ENCODE data around the gene APOA5.
"Not testable (repeated sequence)": the region's sequence is repeated elsewhere in the genome, so short reads cannot be mapped to it uniquely, and the experiment has no call there.

APOA5 gene

DNA sequence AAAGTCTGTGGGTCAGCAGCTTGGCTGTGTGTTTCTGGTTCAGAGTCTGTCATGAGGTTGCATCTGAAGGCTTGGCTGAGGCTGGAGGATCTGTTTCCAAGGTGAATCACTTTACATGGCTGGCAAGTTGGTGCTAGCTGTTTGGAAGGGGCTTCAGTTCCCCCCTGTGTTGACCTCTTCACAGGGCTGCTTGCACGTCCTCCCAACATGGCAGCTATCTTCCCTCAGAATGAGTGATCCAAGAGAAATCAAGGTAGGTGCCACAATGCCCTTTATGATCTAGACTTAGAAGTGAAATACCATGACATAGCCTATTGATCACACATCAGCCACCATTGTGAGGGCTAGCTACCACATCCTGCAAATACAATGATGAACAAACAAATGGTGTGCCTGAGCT lies 21.5 kb upstream of the APOA5 start:
- Histone ChIP-seq H3K4me1 (ENCODE audit: control insufficient read depth in 2 of 2, insufficient read depth in 2 of 2, low read length in 2 of 2) (peaks cover 0 to 5% of the 10 kb centered on the region in 2 donors), H3K4me3 (ENCODE audit: low read length in 2 of 2) (no peak overlapping the region), H3K36me3 (ENCODE audit: control insufficient read depth in 2 of 2, insufficient read depth in 2 of 2, low read length in 2 of 2) (no peaks in the 10 kb centered on the region), H3K9ac (ENCODE audit: low read depth in 1 of 2, low read length in 2 of 2) (no peak overlapping the region), H3K27me3 (ENCODE audit: control insufficient read depth in 2 of 2, insufficient read depth in 2 of 2, low read length in 2 of 2) (no peaks in the 10 kb centered on the region), H3K9me3 (ENCODE audit: control insufficient read depth in 2 of 2, low read length in 2 of 2) (no peaks in the 10 kb centered on the region), H3K27ac (ENCODE audit: low read depth in 2 of 2, low read length in 2 of 2) (no peak overlapping the region)

DNA sequence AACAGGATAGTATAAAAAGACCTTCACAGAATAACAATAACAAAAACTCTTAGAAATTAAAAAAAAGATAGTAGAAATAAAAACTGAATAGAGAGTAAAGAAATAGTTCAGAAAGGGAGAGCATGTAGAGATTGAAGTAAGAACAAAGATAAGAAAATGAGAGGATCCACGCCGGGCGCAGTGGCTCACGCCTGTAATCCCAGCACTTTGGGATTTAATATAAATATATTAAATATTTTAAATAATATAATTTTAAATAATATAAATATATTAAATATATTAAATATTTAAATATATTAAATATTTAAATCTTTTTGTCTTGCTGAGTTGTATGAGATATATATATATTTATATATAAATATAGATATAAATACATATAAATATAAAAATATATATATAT lies 20.4 kb upstream of the APOA5 start:
- H3K27me3 ChIP-seq (ENCODE audit: control insufficient read depth in 2 of 2, insufficient read depth in 2 of 2, low read length in 2 of 2): no peaks in the 10 kb centered on the region
- H3K9ac ChIP-seq (ENCODE audit: low read depth in 1 of 2, low read length in 2 of 2): no peak overlapping the region
- no peak overlapping the region for H3K4me3 ChIP-seq (ENCODE audit: low read length in 2 of 2)
- no peaks in the 10 kb centered on the region for H3K36me3 ChIP-seq (ENCODE audit: control insufficient read depth in 2 of 2, insufficient read depth in 2 of 2, low read length in 2 of 2)
- no peak overlapping the region for H3K27ac ChIP-seq (ENCODE audit: low read depth in 2 of 2, low read length in 2 of 2)
- no peaks in the 10 kb centered on the region for H3K9me3 ChIP-seq (ENCODE audit: control insufficient read depth in 2 of 2, low read length in 2 of 2)
- peaks cover 0 to 5% of the 10 kb centered on the region in 2 donors for H3K4me1 ChIP-seq (ENCODE audit: control insufficient read depth in 2 of 2, insufficient read depth in 2 of 2, low read length in 2 of 2)

DNA sequence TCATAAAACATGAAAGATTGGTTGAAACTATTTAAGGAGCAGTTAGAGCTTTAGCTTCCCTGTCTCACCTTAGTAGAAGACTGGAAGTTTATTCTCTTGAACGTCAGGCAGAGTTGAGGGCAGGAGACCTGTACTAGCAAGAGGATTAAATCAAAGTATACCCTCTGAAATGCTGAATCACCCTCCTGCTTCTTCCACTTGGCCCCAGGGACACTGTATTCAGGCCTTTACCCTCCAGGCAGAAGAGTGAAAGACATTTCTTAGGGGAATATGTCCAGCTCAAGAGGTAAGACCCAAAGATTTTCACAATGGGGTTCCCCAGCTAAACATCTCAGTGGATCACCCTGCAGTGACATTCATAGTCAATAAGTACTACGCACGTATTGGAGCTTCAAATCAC lies 19.5 kb upstream of the APOA5 start:
- Histone ChIP-seq H3K27me3 (ENCODE audit: control insufficient read depth in 2 of 2, insufficient read depth in 2 of 2, low read length in 2 of 2) (no peaks in the 10 kb centered on the region), H3K4me1 (ENCODE audit: control insufficient read depth in 2 of 2, insufficient read depth in 2 of 2, low read length in 2 of 2) (peaks cover 0 to 5% of the 10 kb centered on the region in 2 donors), H3K9me3 (ENCODE audit: control insufficient read depth in 2 of 2, low read length in 2 of 2) (no peaks in the 10 kb centered on the region), H3K27ac (ENCODE audit: low read depth in 2 of 2, low read length in 2 of 2) (no peak overlapping the region), H3K36me3 (ENCODE audit: control insufficient read depth in 2 of 2, insufficient read depth in 2 of 2, low read length in 2 of 2) (no peaks in the 10 kb centered on the region), H3K9ac (ENCODE audit: low read depth in 1 of 2, low read length in 2 of 2) (no peak overlapping the region), H3K4me3 (ENCODE audit: low read length in 2 of 2) (no peak overlapping the region)

DNA sequence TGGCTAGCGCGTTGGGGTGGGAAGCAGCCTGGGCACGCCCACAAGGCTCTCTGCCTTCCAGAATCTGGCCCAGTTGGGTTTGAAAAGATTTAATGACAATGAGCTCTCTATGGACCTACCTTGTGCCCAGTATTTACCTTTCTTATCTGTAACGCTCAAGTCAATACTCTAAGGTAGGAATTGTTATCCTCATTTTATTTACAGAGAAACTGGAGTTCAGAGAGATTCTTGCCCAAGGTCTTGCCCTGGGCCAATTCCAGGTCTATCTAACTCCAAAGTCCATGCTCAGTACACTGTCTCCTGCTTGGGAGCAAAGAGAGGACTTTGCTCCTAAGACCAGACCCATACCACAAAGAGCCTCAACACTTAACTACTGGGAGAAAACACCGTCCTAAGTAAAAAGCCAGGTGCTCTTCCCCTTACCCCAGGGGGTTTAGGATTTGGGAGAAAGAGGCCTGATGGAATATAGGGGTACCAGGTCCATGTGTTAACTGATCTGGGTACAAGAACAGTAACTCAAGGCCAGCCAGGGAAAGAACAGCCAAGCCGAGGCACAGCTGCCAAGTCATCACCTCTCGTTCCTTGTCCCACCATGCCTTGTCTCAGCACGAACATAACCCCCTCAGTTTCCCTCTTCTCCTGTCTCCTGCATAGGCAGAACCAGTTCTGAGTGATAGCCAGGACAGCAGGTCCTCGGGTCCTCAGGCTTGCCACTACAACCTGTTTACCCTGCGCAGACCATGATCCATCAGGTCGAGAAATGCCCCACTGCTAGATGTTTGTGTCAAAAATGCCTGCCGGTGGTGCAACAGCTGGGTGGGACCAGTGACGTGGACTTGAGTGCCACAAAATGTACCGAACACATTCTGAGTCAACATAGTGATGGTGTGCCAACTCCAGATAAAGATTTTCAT lies 16.8 kb upstream of the APOA5 start:
- Histone ChIP-seq H3K36me3 (ENCODE audit: control insufficient read depth in 2 of 2, insufficient read depth in 2 of 2, low read length in 2 of 2) (no peaks in the 10 kb centered on the region), H3K9me3 (ENCODE audit: control insufficient read depth in 2 of 2, low read length in 2 of 2) (no peaks in the 10 kb centered on the region), H3K27me3 (ENCODE audit: control insufficient read depth in 2 of 2, insufficient read depth in 2 of 2, low read length in 2 of 2) (no peaks in the 10 kb centered on the region), H3K27ac (ENCODE audit: low read depth in 2 of 2, low read length in 2 of 2) (no peak overlapping the region), H3K4me3 (ENCODE audit: low read length in 2 of 2) (no peak overlapping the region), H3K9ac (ENCODE audit: low read depth in 1 of 2, low read length in 2 of 2) (no peak overlapping the region), H3K4me1 (ENCODE audit: control insufficient read depth in 2 of 2, insufficient read depth in 2 of 2, low read length in 2 of 2) (peaks cover 0 to 5% of the 10 kb centered on the region in 2 donors)

DNA sequence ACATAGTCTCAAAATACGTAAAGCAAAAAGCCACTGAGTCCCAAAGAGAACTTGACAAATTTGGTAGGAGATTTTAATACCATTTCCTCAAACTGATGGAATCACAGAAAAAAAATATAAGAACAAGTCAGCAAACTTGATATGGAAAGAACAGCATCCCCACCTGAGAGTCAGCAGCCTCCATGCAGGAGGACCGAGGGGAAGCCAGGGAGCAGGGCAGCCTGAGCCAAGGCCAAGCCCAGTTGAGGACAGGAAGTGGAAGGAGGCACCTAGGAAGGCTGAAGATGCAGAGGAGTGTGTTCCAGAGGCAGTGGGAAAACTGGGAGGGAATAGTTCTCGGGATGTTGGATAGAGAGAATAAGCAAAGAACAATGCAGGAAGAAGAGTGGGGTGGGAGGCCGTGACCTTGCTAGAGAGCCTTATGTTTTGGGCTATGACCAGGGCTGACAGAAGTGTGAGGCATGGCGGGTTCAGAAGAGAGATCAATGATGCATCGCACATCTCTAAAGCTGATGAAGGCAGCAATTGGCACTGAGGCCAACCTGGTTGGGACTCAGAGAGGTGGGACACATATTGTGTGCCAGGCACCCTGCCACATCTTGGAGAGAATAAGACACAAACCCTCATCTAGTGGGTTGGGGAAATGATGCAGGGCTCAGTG lies 16.1 kb upstream of the APOA5 start:
- H3K36me3 ChIP-seq (ENCODE audit: control insufficient read depth in 2 of 2, insufficient read depth in 2 of 2, low read length in 2 of 2): no peaks in the 10 kb centered on the region
- no peak overlapping the region for H3K9ac ChIP-seq (ENCODE audit: low read depth in 1 of 2, low read length in 2 of 2)
- H3K4me3 ChIP-seq (ENCODE audit: low read length in 2 of 2): no peak overlapping the region
- H3K9me3 ChIP-seq (ENCODE audit: control insufficient read depth in 2 of 2, low read length in 2 of 2): no peaks in the 10 kb centered on the region
- no peak overlapping the region for H3K27ac ChIP-seq (ENCODE audit: low read depth in 2 of 2, low read length in 2 of 2)
- H3K4me1 ChIP-seq (ENCODE audit: control insufficient read depth in 2 of 2, insufficient read depth in 2 of 2, low read length in 2 of 2): peaks cover 0 to 5% of the 10 kb centered on the region in 2 donors
- no peaks in the 10 kb centered on the region for H3K27me3 ChIP-seq (ENCODE audit: control insufficient read depth in 2 of 2, insufficient read depth in 2 of 2, low read length in 2 of 2)

DNA sequence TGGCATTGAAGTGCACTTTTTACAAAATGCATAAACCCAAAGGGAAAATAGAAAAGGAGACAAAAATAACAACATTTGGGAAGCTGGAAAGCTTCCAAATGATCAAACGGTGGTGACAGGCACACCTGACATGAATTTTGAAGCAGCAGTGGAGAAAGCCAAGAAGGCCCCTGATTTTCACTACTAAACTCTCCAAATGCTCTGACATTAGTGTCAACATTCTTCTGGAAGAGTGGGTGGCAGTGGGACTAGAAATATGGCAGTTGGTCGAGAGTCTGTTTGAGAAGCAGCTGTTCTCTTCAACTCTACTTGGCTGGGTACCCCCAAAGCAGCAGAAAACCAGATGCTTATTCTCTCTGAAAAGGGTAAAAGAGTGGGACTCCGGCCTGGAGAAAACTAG lies 12.3 kb upstream of the APOA5 start:
- Histone ChIP-seq H3K27ac (ENCODE audit: low read depth in 2 of 2, low read length in 2 of 2) (no peak overlapping the region), H3K4me3 (ENCODE audit: low read length in 2 of 2) (no peak overlapping the region), H3K9ac (ENCODE audit: low read depth in 1 of 2, low read length in 2 of 2) (no peak overlapping the region), H3K36me3 (ENCODE audit: control insufficient read depth in 2 of 2, insufficient read depth in 2 of 2, low read length in 2 of 2) (no peaks in the 10 kb centered on the region), H3K27me3 (ENCODE audit: control insufficient read depth in 2 of 2, insufficient read depth in 2 of 2, low read length in 2 of 2) (no peaks in the 10 kb centered on the region), H3K9me3 (ENCODE audit: control insufficient read depth in 2 of 2, low read length in 2 of 2) (no peaks in the 10 kb centered on the region), H3K4me1 (ENCODE audit: control insufficient read depth in 2 of 2, insufficient read depth in 2 of 2, low read length in 2 of 2) (peaks cover 0 to 5% of the 10 kb centered on the region in 2 donors)

DNA sequence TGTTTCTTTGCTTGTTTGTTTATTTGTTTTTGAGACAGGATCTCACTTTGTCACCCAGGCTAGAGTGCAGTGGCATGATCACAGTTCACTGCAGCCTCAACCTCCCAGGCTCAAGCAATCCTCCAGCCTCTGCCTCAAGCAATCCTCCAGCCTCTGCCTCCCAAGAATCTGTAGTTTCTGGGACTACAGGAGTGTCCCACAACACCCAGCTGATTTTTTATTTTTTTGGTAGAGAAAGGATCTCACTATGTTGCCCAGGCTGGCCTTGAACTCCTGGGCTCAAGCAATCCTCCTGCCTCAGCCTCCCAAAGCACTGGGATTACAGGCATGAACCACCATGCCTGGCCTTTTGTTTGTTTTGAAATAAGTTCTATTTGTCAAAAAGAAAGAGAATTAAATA lies 10.0 kb upstream of the APOA5 start:
- H3K4me3 ChIP-seq (ENCODE audit: low read length in 2 of 2); H3K4me1 ChIP-seq (ENCODE audit: control insufficient read depth in 2 of 2, insufficient read depth in 2 of 2, low read length in 2 of 2); H3K27ac ChIP-seq (ENCODE audit: low read depth in 2 of 2, low read length in 2 of 2); H3K9ac ChIP-seq (ENCODE audit: low read depth in 1 of 2, low read length in 2 of 2); H3K27me3 ChIP-seq (ENCODE audit: control insufficient read depth in 2 of 2, insufficient read depth in 2 of 2, low read length in 2 of 2); H3K9me3 ChIP-seq (ENCODE audit: control insufficient read depth in 2 of 2, low read length in 2 of 2); H3K36me3 ChIP-seq (ENCODE audit: control insufficient read depth in 2 of 2, insufficient read depth in 2 of 2, low read length in 2 of 2): not testable (repeated sequence)

DNA sequence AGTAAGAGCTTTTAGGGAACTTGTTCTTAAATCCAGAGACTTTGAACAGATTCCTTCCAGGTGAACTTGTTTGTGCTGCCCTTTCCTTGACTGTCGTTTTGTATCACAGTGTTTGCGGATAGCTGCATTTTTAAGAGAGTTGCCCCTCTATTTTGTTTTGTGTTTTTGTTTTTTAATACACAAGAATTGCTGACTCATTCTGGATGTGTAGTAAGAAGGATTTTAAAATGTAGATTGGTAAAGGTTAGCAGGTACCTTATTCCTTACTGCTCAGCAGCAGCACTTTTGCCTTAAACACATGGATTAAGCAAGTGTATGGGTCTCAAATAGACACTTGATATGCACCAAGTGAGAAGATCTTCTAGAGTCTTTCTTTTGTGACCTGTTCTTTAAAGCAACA lies 8.9 kb upstream of the APOA5 start:
- Histone ChIP-seq H3K27me3 (ENCODE audit: control insufficient read depth in 2 of 2, insufficient read depth in 2 of 2, low read length in 2 of 2) (no peaks in the 10 kb centered on the region), H3K27ac (ENCODE audit: low read depth in 2 of 2, low read length in 2 of 2) (no peak overlapping the region), H3K36me3 (ENCODE audit: control insufficient read depth in 2 of 2, insufficient read depth in 2 of 2, low read length in 2 of 2) (no peaks in the 10 kb centered on the region), H3K9me3 (ENCODE audit: control insufficient read depth in 2 of 2, low read length in 2 of 2) (no peaks in the 10 kb centered on the region), H3K9ac (ENCODE audit: low read depth in 1 of 2, low read length in 2 of 2) (no peak overlapping the region), H3K4me1 (ENCODE audit: control insufficient read depth in 2 of 2, insufficient read depth in 2 of 2, low read length in 2 of 2) (no peaks in the 10 kb centered on the region), H3K4me3 (ENCODE audit: low read length in 2 of 2) (no peak overlapping the region)

DNA sequence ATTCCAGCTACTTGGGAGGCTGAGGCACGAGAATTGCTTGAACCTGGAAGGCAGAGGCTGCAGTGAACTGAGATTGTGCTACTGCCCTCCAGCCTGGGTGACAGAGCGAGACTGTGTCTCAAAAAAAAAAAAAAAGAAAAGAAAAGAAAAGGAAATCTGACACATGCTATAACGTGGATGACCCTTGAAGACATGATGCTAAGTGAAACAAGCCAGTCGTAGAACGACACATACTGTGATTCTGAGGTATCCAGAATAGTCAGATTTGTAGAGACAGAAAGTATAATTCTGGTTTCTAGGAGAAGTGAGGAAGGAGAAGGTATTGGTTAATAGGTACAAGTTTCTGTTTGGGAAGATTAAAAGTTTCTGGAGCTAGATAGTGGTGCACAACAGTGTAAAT lies 6.7 kb upstream of the APOA5 start:
- H3K4me1 ChIP-seq (ENCODE audit: control insufficient read depth in 2 of 2, insufficient read depth in 2 of 2, low read length in 2 of 2): no peaks in the 10 kb centered on the region
- no peak overlapping the region for H3K9ac ChIP-seq (ENCODE audit: low read depth in 1 of 2, low read length in 2 of 2)
- H3K36me3 ChIP-seq (ENCODE audit: control insufficient read depth in 2 of 2, insufficient read depth in 2 of 2, low read length in 2 of 2): no peaks in the 10 kb centered on the region
- H3K27ac ChIP-seq (ENCODE audit: low read depth in 2 of 2, low read length in 2 of 2): no peak overlapping the region
- H3K4me3 ChIP-seq (ENCODE audit: low read length in 2 of 2): no peak overlapping the region
- no peaks in the 10 kb centered on the region for H3K9me3 ChIP-seq (ENCODE audit: control insufficient read depth in 2 of 2, low read length in 2 of 2)
- H3K27me3 ChIP-seq (ENCODE audit: control insufficient read depth in 2 of 2, insufficient read depth in 2 of 2, low read length in 2 of 2): no peaks in the 10 kb centered on the region

DNA sequence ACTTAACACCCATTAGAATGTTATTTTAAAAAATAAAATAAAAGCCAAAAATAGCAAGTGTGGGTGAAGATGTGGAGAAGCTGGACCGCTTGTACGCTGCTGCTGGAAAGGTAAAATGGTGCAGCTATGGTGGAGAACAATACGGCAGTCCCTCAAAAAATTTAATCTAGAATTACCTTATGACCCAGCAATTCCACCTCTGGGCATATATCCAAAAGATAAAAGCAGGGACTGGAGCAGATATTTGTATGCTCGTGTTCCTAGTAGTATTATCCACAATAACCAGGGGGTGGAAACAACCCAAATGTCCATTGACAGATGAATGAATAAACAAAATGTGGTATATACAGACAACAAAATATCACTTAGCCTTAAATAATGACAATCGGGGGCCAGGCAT lies 6.1 kb upstream of the APOA5 start:
- no peaks in the 10 kb centered on the region for H3K27me3 ChIP-seq (ENCODE audit: control insufficient read depth in 2 of 2, insufficient read depth in 2 of 2, low read length in 2 of 2)
- no peak overlapping the region for H3K27ac ChIP-seq (ENCODE audit: low read depth in 2 of 2, low read length in 2 of 2)
- H3K4me3 ChIP-seq (ENCODE audit: low read length in 2 of 2): no peak overlapping the region
- H3K4me1 ChIP-seq (ENCODE audit: control insufficient read depth in 2 of 2, insufficient read depth in 2 of 2, low read length in 2 of 2): no peaks in the 10 kb centered on the region
- H3K9me3 ChIP-seq (ENCODE audit: control insufficient read depth in 2 of 2, low read length in 2 of 2): no peaks in the 10 kb centered on the region
- no peaks in the 10 kb centered on the region for H3K36me3 ChIP-seq (ENCODE audit: control insufficient read depth in 2 of 2, insufficient read depth in 2 of 2, low read length in 2 of 2)
- H3K9ac ChIP-seq (ENCODE audit: low read depth in 1 of 2, low read length in 2 of 2): no peak overlapping the region

All from mucosa of rectum (tissue), 2 donors.